GM10266 (cell line): ENCODE results near the gene KLK1.

ENCODE experiments used
- DNase-seq: peaks from one replicate; pipeline ENCODE4 v3.0.0; 2012; ENCODE audit errors: extremely low spot score
- CTCF ChIP-seq: IDR thresholded peaks from 2 replicates; pipeline ENCODE4 v1.5.1; 2012; ENCODE audit warnings: mild to moderate bottlenecking, low read depth; ENCODE audit not compliant: control insufficient read depth, insufficient read depth; ENCODE audit errors: missing control alignments

KLK1 gene

DNA sequence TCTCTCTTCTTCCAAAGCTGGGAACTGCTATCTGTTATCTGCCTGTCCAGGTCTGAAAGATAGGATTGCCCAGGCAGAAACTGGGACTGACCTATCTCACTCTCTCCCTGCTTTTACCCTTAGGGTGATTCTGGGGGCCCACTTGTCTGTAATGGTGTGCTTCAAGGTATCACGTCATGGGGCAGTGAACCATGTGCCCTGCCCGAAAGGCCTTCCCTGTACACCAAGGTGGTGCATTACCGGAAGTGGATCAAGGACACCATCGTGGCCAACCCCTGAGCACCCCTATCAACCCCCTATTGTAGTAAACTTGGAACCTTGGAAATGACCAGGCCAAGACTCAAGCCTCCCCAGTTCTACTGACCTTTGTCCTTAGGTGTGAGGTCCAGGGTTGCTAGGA, 36.3 kb upstream of the KLK1 start:
- no peak for TF ChIP-seq CTCF
- DNase-seq: no peak

DNA sequence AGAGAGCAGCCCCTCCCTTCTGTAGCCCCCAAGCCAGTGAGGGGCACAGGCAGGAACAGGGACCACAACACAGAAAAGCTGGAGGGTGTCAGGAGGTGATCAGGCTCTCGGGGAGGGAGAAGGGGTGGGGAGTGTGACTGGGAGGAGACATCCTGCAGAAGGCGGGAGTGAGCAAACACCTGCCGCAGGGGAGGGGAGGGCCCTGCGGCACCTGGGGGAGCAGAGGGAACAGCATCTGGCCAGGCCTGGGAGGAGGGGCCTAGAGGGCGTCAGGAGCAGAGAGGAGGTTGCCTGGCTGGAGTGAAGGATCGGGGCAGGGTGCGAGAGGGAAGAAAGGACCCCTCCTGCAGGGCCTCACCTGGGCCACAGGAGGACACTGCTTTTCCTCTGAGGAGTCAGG, 35.3 kb upstream of the KLK1 start:
- no peak for TF ChIP-seq CTCF
- no peak for DNase-seq

- DNase-seq: no peak
- no peak for TF ChIP-seq CTCF
Observed at GRCh38 chr19:50857366-50857765, 33.8 kb upstream of the KLK1 start.

GRCh38 chr19:50854636-50855410, 31.2 kb upstream of the KLK1 start, which contains the start of gene KLK3:
Gene KLK3 (plus strand): TSS chr19:50854915. CDS start chr19:50854956, 41 bp downstream.
- TF ChIP-seq CTCF: no peak
- DNase-seq: no peak

DNA sequence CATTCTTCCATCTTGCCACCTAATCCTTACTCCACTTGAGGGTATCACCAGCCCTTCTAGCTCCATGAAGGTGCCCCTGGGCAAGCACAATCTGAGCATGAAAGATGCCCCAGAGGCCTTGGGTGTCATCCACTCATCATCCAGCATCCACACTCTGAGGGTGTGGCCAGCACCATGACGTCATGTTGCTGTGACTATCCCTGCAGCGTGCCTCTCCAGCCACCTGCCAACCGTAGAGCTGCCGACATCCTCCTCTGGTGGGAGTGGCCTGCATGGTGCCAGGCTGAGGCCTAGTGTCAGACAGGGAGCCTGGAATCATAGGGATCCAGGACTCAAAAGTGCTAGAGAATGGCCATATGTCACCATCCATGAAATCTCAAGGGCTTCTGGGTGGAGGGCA, 28.0 kb upstream of the KLK1 start:
- DNase-seq: no peak

DNA sequence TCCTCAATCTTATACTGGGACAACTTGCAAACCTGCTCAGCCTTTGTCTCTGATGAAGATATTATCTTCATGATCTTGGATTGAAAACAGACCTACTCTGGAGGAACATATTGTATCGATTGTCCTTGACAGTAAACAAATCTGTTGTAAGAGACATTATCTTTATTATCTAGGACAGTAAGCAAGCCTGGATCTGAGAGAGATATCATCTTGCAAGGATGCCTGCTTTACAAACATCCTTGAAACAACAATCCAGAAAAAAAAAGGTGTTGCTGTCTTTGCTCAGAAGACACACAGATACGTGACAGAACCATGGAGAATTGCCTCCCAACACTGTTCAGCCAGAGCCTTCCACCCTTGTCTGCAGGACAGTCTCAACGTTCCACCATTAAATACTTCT, 27.2 kb upstream of the KLK1 start:
- no peak for DNase-seq
- no peak for TF ChIP-seq CTCF

More for the DNA sequence above, 28.0 kb upstream of the KLK1 start:
- no peak for TF ChIP-seq CTCF

DNA sequence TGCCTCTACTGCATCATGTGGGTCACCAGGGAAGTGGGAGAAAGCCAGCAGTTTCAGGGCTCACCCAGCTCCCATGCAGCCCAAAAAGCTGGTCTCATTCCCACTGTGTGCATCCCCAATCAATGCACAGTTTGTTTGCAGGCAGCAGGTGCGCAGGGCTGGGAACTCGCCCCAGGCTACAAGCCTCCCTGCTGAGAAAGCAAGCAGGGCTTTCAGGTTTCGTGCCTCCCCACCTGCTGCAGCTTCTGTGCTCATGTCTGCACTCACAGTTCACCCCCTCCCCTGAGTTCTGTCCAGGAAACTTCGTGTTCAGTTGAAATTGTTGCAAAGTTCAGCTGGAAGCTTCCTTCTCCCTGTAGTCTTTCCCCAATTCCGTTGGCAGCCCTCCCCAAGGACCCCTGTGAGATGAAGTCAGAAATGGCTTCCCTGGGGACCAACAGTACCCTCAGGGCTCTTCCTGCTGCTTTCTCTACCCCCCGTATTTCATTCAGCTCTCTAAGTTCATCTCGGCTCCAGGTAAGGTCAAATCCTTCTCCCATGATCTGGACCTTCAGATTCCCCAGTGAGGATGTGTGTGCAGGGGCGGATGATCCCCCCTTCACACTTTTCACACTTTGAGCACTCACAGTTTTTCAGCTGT, 20.8 kb upstream of the KLK1 start:
- no peak for DNase-seq
- no peak for TF ChIP-seq CTCF
